Kidney glomerular epithelial cell (primary cell): ENCODE data around the gene KLHDC8A.
"Not testable (repeated sequence)": the region's sequence is repeated elsewhere in the genome, so short reads cannot be mapped to it uniquely, and the experiment has no call there.

Experiments used
- DNase-seq: peaks from one replicate; lab custom pipeline; 2025; lab: John Stamatoyannopoulos, UW

KLHDC8A gene, protein sequence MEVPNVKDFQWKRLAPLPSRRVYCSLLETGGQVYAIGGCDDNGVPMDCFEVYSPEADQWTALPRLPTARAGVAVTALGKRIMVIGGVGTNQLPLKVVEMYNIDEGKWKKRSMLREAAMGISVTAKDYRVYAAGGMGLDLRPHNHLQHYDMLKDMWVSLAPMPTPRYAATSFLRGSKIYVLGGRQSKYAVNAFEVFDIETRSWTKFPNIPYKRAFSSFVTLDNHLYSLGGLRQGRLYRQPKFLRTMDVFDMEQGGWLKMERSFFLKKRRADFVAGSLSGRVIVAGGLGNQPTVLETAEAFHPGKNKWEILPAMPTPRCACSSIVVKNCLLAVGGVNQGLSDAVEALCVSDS

DNA sequence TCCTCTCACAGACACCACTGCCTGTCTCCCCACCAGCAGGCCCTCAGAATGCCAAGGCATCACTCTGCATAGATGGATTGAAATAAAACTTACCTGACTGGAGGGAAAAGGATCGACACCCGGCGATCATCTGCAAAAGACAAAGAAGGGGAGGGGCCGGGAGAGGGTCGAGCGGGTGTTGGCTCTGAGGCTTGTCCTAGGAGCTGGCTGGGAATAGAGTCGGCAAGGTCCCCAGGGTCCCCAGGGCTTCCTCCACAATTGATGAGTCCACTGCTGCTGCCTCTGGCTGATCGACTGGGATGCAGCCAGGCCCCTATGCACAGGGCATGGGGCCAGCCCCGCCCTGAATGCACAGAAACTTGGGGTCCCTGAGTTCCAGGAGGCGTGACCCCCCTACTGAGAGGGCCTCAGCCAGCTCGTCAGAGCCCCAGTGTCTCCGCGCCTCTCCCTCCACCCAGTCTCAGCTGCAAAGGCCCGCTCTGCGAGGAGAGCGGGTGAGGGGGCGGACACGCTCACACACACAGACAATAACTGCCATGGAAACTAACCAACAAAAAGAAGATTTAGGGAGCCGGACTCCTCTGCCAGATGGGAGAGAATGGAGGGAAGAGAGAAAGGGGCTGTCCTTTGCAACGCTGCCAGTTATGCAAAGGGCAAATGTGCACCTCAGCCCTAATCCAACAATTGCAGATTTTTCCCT lies at the start of gene KLHDC8A:
KLHDC8A (minus strand) TSS at position 483 of the 700 bp plus-strand sequence. CDS start 13,318 bp downstream, outside the sequence.
- no peak for DNase-seq

DNA sequence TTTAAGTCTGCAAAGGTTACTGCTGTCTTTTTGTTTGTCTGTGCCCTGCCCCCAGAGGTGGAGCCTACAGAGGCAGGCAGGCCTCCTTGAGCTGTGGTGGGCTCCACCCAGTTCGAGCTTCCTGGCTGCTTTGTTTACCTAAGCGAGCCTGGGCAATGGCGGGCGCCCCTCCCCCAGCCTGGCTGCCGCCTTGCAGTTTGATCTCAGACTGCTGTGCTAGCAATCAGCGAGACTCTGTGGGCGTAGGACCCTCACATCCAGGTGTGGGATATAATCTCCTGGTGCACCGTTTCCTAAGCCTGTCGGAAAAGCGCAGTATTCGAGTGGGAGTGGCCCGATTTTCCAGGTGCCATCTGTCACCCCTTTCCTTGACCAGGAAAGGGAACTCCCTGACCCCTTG lies 49.5 kb upstream of the KLHDC8A start:
- DNase-seq, result not testable (repeated sequence)

- DNase-seq, result not testable (repeated sequence)
Observed at GRCh38 chr1:205404484-205404883, 47.8 kb upstream of the KLHDC8A start.

- DNase-seq, result no peak
Observed at GRCh38 chr1:205398586-205398985, 41.9 kb upstream of the KLHDC8A start.

DNA sequence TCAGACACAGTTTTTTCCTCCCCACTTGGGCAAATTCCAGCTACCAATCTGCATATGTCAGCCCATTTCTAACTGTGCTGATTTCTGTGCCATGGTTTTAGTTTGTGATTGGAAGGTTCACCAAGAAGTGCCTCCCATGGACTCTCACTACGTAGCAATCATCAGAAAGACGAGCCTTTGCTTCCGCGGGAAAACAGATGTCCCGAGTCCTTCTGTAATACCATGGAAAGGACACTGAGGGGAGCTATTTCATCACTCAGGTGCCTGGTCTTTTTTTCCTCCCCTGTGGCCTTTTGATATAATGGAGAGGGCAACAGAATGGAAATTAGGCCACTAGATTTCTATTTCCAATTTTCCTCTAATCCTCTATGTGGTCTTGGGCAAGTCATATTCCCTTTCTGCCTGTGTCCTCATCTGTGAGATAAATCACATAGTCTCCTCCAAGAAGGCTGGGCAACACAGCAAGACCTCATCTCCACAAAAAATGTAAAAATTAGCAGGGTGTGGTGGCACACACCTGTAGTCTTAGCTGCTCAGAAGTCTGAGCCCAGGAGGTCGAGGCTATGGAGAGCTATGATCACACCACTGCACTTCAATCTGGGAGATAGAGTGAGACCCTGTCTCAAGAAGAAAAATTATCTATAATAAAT lies 40.4 kb upstream of the KLHDC8A start:
- DNase-seq, result peak; percentile 55

DNA sequence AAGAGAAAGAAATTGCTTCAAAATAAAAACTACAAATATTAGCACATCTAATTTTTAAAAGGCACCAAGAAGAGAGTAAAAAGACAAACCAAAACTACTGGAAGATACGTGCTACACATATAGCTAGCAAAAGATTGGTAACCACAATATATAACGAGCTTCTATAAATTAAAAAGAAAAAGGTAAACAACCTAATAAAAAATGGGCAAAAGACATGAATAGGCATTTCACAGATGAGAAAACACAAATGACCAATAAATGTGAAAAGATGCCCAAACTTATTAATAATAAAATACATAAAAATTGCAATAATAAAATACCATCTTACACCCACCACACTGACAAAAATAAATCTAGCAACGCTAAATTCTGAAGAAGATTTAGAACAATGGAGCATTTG lies 38.9 kb upstream of the KLHDC8A start:
- DNase-seq, result no peak

DNA sequence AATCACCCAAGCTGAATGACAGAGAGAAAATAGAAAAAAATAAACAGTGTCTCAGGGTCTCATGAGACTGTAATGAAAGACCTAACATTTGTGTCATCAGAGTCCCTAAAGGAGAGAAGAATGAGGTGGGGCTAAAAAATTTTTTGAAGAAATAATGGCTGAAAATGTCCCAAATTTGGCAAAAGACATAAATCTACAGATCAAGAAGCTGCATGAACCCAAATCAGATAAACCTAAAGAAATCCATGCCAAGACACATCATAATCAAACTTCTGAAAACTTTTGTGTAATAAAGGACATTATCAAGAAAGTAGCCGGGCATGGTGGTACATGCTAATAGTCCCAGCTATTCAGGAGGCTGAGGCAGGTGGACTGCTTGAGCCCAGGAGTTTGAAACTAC lies 35.9 kb upstream of the KLHDC8A start:
- DNase-seq, result no peak

DNA sequence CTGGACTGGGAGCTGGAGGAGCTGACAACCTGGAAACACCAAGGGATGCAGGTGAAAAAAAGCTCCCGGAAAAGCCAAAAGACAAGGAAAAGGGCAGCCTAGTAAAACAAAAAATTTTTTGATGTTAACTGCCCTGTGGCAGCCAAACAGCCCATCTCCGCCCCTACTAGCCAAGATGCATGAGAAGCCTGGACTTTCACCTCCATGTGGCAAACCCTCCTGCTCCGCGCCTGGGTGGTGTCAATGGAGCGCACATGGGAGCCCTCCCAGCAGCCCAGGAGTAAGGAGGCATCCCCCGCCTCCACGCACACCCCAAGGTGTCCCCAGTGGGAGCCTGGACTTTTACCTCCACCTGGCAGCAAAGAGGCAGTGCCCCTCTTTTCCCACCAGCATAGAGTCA lies 34.7 kb upstream of the KLHDC8A start:
- DNase-seq, result no peak

GRCh38 chr1:205387845-205388244 lies 31.1 kb upstream of the KLHDC8A start:
- DNase-seq, result no peak

GRCh38 chr1:205382990-205383389 lies 26.3 kb upstream of the KLHDC8A start:
- DNase-seq, result not testable (repeated sequence)

- DNase-seq, result no peak
Observed at GRCh38 chr1:205382561-205382960, 25.8 kb upstream of the KLHDC8A start.

DNA sequence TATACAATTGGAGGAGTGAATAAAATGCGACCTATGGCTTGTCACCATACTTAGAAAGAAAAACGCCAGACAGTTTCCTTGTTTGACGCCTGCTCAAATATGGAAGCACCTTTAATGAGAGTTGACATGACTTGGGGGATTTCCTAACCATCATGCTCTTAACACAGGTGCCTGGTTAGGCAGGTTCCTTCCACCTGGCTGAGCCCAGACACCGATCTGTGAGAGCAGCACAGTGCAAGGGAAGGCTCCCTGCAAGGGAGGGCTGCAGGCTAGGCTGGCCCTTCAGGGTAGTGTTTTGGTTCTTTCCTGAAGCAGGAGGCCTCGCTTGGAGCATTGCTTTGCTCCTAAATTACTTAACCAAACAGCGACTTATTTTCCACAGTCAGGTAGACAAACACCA lies 24.6 kb upstream of the KLHDC8A start:
- DNase-seq, result no peak

DNA sequence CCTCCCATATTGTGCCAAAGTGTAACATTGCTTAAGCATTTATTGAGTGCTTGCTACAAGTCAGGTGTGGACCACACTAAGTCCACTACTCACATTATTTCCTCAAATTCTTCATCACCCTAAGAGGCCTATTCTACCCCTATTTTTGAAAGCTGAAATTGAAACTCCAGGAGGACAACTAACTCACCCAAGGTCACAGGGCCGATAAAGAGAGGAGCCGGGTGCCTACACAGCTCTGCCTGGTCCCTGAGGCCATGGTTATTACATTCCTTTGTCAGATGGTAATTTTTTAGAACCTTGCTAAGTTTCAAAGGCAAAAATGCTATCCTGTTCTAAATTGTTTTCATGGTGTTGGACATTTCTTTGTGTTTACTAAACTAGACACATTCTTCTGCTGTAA lies 24.2 kb upstream of the KLHDC8A start:
- DNase-seq, result no peak

DNA sequence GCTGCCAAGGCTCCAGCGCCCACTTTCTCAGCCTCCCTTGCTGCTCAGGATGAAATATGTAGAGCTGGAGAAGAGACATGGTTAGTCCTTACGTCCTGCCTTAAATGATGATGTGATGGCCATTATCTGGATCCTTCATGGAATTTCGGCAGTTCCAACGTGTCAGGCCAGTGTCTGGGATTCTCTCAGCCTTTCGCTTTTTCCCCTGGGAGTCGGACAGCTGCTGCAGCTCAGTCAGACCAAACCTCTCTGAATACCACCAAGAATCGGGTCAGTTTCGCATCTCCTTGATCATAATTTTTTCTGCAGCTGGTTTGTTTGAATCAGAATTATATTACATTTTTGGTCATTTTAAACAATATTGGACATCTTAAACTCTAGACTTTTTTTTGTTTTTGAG lies 22.3 kb upstream of the KLHDC8A start:
- no peak for DNase-seq

- DNase-seq, result no peak
Observed at GRCh38 chr1:205377355-205377754, 20.6 kb upstream of the KLHDC8A start.

DNA sequence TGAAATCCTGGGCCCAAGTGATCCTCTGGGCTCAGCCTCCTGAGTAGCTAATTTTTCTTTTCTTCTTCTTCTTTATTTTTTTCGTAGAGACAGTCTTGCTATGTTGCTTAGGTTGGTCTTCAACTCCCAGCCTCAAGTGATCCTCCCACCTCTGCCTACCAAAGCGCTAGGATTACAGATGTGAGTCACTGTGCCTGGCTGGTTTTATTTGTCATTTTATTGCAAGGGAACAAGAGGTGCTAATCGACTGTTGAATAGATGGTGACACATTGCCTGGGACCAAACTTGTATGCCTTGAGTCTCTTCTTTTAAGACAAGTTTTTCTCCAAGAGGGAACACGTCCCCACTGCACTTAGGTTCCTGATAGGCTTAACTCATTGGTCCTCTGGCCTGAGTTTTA lies 20.0 kb upstream of the KLHDC8A start:
- no peak for DNase-seq

- peak; percentile 33 for DNase-seq
Observed at GRCh38 chr1:205375835-205376545, 19.3 kb upstream of the KLHDC8A start.

DNA sequence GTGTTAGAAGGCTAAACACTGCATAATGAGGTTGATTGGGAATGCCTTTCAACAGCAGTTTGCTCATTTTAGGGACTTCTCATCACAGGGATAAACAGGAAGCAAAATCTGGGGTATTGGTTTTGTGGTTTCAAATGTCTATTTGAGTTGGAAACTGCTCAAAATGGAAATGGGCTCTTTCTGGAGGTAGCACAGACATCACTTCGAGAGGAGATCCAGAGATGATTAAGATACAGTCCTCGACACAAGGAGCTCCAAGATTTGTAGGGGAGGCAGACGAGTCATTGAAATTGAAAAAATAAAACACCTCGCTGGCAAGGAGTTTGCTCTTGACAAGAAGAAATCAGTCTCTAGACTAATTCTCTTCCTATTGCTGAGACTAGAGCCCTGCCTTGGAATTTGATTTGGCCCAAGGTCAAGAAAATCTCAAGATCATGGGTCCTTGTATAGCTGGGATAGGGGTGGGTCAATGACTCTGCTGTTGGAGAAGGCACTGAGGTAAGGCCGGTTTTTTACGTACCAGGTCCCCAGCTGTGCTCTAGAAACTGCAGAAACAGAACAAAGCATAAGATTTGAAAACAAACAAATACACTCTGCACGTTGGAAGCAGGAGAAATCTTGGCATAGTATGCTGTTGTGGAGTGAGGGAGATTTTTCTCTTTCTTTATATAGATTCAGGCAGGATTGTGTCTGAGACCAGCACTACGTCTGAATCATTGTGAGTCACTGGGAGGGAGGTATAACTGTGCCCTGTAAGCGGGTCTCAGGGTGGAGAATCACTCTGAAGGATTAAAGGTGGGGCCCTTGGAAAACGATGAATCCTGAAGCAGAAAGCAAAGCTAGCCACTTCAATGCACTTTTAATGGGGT lies 17.7 kb upstream of the KLHDC8A start:
- DNase-seq, result peak; percentile 77

DNA sequence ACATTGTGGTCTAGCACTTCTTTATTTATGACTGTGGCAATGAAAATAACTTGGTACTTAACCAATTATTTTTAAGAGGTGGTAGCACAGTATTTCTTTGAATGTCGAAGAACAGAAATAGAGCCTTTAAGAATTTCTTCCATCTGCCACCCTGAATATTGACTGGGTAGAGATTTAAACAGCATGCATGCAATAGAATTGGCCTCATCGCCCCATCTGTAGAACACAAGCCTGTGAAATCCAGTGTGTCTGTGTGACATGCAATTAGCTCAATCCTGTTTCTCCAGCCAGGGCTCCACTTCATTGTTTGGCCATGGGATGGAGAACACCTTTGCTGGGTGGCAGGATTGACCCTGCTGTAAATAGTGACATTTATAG lies 17.1 kb upstream of the KLHDC8A start:
- DNase-seq, result no peak

GRCh38 chr1:205373022-205373797 lies 16.5 kb upstream of the KLHDC8A start:
- no peak for DNase-seq
